GM19193 (cell line): ENCODE measurements around the gene USP32.

Source experiments
- POLR2A ChIP-seq: IDR thresholded peaks from 4 replicates; pipeline ENCODE4 v1.6.1; 2011; ENCODE audit not compliant: insufficient read depth, insufficient read length; ENCODE audit errors: extremely low read depth

USP32 gene

GRCh38 chr17:60157487-60158040 is 234.4 kb downstream of the USP32 start:
- TF ChIP-seq POLR2A = no peak

DNA sequence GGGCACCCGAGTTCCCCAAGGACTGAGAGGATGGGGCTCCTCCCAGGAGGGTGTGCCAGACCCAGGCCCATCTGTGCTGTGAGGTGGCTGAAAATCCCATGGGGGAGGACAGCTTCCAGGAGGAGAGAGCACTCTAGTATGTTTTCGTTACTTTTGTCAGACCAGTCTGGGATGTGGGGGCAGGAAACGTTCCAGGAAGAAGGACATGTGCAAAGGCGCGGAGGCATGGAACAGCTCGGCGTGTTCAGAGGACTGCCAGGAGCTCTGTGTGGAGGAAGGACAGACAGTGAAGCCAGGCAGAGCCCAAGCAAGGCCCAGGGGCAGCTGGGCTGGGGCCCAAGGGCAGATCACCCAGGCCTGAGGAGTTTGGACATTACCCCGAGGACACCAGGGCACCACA is 235.2 kb downstream of the USP32 start:
- no peak for TF ChIP-seq POLR2A

GRCh38 chr17:60155815-60156214 is 236.1 kb downstream of the USP32 start:
- no peak for TF ChIP-seq POLR2A

DNA sequence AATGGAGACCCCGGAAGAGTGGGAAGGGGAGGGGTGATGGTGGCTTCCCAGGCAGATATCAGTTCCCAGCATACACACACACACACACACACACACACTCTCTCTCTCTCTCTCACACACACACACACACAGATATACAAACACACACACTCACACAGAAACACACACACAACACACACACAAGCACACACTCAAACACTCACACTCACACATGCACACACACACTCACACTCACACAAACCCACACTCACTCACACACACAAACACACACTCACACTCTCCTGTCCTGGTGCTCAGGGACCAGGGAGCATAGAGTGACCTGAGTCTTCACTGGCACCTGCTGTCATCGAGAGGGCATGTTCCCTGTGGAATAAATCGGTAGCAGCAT is 236.5 kb downstream of the USP32 start:
- TF ChIP-seq POLR2A = no peak

DNA sequence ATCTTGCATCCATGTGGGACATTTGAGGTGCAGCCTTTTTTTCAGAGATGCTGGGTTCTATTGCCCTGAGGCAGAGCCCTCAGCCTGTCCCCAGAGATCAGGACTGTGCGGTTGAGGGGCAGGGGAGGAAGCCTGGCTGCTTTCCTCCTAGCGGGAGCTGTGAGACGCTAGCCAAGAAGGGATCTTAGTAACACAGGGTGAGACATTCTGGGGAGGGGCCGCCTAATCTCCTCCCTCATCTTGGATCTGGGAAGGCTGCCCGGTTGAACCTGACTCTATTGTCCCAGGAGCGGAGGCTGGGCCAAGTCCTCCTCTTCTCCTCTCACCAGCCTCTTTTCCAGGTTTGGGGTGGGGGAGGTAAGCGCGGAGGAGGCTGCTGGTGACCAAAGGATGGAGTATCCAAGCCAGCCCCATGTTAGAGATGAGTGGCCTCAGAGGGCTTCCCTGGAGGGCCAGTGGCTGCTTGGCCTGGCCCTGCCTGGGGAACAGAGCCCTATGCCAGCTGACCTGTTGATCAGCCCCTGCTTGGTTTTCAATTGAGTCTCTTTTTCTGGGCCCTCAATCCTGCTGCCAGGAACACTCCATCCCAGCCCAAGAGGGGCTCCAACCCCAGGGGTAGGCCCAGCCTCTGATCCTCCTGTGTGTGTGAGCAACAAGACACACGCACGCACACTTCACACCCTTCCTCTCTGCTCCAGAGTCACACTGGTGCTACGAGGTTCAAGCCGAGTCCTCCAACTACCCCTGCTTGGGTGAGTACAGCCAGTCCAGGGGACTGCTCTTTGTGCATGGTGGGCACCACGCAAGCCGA is 237.1 kb downstream of the USP32 start:
- no peak for TF ChIP-seq POLR2A

DNA sequence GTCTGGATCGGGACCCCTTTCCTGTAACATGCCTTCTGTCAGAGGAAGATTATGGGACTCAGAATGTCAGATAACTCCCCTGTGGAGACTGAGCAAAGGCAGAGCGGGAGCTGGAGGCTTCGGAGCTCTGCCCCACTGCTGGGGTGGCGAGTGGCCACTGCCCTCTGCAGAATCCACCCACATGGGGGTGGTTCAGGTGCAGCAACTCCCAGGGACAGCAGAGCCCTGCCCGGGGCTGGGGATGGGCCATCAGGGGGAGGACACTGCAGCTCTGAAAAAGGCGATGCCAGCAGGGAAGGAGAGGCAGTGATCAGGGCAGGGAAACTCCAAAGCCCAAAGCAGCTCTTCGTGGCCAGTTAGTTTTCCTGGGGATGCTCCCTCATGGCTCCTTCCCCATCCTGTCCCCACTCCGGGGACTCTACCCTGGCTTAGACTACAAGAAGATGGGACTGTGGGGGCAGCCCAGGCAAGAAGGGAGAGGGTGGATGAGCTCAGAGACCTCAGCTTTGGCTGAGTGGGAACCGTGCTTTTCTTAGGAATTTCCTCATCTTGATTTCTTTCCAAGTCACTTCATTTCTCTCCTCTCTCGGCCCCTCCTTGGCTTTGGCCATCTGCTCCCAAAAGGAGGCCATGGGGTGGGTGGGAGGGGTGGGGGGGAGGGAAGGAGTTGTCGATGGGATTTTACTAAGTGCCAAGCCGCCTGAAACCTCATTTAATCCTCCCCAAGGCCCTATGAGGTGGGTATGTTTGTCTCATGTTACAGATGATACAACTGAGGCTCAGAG is 238.1 kb downstream of the USP32 start:
- no peak for TF ChIP-seq POLR2A

- no peak for TF ChIP-seq POLR2A
Measured at GRCh38 chr17:60151355-60151754, 240.6 kb downstream of the USP32 start.

DNA sequence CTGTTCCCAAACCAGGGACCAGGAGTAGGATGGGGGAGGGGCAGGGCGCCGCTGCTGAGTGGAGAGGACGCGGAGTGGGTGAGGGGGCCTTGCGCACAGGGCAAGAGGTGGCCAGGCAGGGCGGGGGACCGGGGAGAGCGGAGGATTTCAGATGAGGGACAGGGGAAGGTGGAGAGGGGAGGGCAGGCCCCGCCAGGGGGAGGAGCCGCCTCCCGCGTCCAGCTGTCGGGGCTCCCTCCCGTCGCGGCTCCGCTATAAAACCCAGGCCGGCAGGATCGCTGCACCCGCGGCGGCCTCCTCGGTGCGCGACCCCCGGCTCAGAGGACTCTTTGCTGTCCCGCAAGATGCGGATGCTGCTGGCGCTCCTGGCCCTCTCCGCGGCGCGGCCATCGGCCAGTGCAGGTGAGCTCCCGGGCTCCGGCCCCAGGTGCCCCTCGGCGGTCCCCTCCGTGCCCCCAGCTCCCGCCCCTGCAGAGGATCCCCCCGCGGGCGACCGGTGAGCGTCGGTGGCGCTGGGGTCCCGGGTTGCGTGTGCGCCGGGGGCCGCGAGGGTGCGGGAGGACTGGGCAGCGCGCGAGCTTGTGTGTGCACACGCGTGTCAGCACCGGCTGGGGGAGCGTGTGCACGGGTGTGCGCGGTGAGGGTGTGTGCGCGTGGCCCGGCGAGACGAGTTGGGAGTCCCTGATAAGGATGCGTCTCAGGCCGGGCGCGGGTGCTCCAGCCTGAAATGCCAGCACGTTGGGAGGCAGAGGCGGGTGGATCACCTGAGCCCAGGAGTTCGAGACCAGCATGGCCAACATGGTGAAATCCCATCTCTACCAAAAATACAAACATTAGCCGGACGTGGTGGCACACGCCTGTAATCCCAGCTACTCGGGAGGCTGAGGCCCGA is 242.0 kb downstream of the USP32 start, which contains the start of gene CA4:
Gene CA4, plus strand, starts transcription at position 283 of the 892 bp plus-strand sequence. Its CDS starts 62 bp downstream, at position 345.
- no peak for TF ChIP-seq POLR2A

DNA sequence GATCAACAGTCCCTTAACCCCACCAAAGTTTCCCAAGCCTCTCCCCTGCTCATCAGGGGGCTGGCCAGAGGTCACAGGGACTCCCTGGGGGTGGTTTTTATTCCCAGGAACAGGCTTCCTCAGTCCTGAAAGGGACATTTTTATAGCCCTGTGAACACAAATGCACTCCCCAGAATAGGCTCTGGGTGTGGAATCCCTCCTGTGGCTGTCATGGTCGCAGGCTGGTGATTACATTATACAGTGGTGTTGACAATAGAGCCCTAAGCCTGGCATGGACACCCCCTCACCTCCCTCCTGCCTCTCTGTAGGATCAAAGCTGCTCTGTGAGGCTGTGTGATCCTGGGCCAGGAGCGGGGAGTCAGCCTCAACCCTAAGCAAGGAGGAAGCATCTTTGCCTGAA is 243.6 kb downstream of the USP32 start:
- TF ChIP-seq POLR2A = no peak

DNA sequence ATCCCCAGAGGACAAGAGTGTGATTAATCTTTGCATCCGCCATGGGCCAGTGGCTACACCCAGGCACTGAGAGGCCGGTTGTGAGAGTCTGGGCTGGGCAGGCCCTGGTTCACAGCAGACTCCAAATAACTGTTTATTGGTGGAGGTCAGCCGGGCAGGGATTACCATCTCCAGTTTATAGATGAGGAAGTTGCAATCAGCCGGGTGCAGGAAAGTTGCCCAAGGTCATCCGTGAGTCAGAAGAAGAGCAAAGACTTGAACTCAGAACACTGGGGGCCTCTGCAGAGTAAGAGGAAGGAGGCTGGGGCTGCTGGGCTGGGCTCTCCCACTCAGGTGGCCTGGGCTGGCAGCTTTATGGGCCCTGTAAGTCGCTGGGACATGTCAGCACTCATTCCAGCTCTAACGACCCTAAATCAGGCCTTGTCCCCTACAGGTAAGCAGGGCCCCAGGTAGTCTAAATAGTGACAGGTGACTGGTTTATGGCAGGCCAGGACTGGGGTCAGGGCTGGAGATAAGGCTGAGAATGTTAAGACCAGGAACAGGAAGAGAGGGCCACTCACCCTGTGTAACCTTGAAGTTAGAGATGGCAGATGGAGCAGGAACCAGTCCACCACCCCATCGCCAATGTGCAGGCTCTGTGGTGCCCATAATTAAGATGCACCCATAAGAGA is 244.2 kb downstream of the USP32 start:
- no peak for TF ChIP-seq POLR2A

GRCh38 chr17:60146206-60146605 is 245.7 kb downstream of the USP32 start:
- TF ChIP-seq POLR2A = no peak

- TF ChIP-seq POLR2A = no peak
Measured at GRCh38 chr17:60145006-60145935, 246.7 kb downstream of the USP32 start.

- no peak for TF ChIP-seq POLR2A
Measured at GRCh38 chr17:60142872-60143499, 248.9 kb downstream of the USP32 start.
